Limb (tissue), 2 donors: ENCODE data around the gene PPM1D.
A peak's percentile ranks its signal among the peaks of the same experiment; 100 is the strongest.
"Not testable (repeated sequence)": the region's sequence is repeated elsewhere in the genome, so short reads cannot be mapped to it uniquely, and the experiment has no call there.

Experiments used
- DNase-seq, 2 donors: peaks; one replicate each; pipeline ENCODE4 v3.0.0-alpha.2; 2016; ENCODE audit errors: extremely low spot score in 2 of 2

The PPM1D gene

GRCh38 chr17:60599620-60600489 lies at the start of gene PPM1D:
PPM1D (plus strand) TSS chr17:60600193; CDS start chr17:60600415, 222 bp downstream.
- DNase-seq = peak; percentile 99 to 100

GRCh38 chr17:60552255-60552654 lies 47.7 kb upstream of the PPM1D start:
- DNase-seq = not testable (repeated sequence)

GRCh38 chr17:60554377-60554788 lies 45.6 kb upstream of the PPM1D start:
- no peak for DNase-seq

- no peak for DNase-seq
Observed at GRCh38 chr17:60555786-60556185, 44.2 kb upstream of the PPM1D start.

- DNase-seq = no peak
Observed at GRCh38 chr17:60557805-60558204, 42.2 kb upstream of the PPM1D start.

GRCh38 chr17:60559659-60559994 lies 40.4 kb upstream of the PPM1D start:
- no peak for DNase-seq

GRCh38 chr17:60559995-60560859 lies 39.8 kb upstream of the PPM1D start:
- no peak for DNase-seq

- DNase-seq = no peak
Observed at GRCh38 chr17:60560860-60561257, 39.1 kb upstream of the PPM1D start.

GRCh38 chr17:60562421-60562820 lies 37.6 kb upstream of the PPM1D start:
- DNase-seq = no peak

- DNase-seq = no peak
Observed at GRCh38 chr17:60563743-60564142, 36.2 kb upstream of the PPM1D start.

GRCh38 chr17:60565233-60565632 lies 34.8 kb upstream of the PPM1D start:
- DNase-seq = no peak

GRCh38 chr17:60573236-60574051 lies 26.5 kb upstream of the PPM1D start:
- no peak for DNase-seq

- no peak for DNase-seq
Observed at GRCh38 chr17:60577147-60577915, 22.7 kb upstream of the PPM1D start.

GRCh38 chr17:60579090-60579489 lies 20.9 kb upstream of the PPM1D start:
- no peak for DNase-seq

- DNase-seq = no peak
Observed at GRCh38 chr17:60579551-60579950, 20.4 kb upstream of the PPM1D start.

GRCh38 chr17:60583008-60583407 lies 17.0 kb upstream of the PPM1D start:
- no peak for DNase-seq

- DNase-seq = no peak
Observed at GRCh38 chr17:60585887-60586286, 14.1 kb upstream of the PPM1D start.

GRCh38 chr17:60586288-60586974 lies 13.6 kb upstream of the PPM1D start:
- no peak for DNase-seq

GRCh38 chr17:60590070-60590469 lies 9.9 kb upstream of the PPM1D start:
- DNase-seq = no peak

GRCh38 chr17:60592750-60593149 lies 7.2 kb upstream of the PPM1D start:
- DNase-seq = no peak
